Psoas muscle (tissue), 7 donors: ENCODE measurements around the gene TNFSF9. TPM values are rescaled to one million over a fixed set of nuclear protein-coding genes. Genes with fewer than 3 reads are reported as not detected.

ENCODE experiments used
- polyA plus RNA-seq, 3 donors: library from polyadenylated mRNA; stranded (reverse); fragments of 200-250 nt; gene quantifications; one replicate each; pipeline ENCODE4 v1.2.3, GENCODE V29; 2013
- total RNA-seq, 4 donors: library from RNA; stranded (reverse); fragmentation: NEBNext Ultra II Directional in 2 of 4; extraction: Animal tissue kit (Norgen Biotek cat#: 25700) in 2 of 4; gene quantifications; one replicate each; pipeline versions ENCODE4 v1.2.1 to v1.2.4, GENCODE V29; 2021 to 2023
- donor health status: healthy with polysubstance abuse.
- donor health status: DM: no; HTN: no; CAD: no; lungs with moderate emphysema.
- donor health status: Bipolar disorder and iron deficiency.
- donor health status: healthy.
- donor health status: DM: no; HTN: no; CAD: no.
- donor health status: DM: no; HTN: no; CAD: no.
- donor health status: DM: yes; HTN: yes; CAD: no.

TNFSF9 gene
- total and polyA plus RNA-seq, 7 donors = 0.25 to 1.9 (median 0.62) TPM; not detected in 1

Other genes with a start within 250 kb of the TNFSF9 start
- gene ACER1, start 197.4 kb upstream of the TNFSF9 start, total RNA-seq = not detected
- not detected for gene ACER1, start 197.4 kb upstream of the TNFSF9 start, polyA plus RNA-seq
- gene CLPP, start 169.5 kb upstream of the TNFSF9 start, total RNA-seq = 100 to 1,000 TPM in 3 of 4 donors, 10 to 100 TPM in 1; 82.0 to 121 (median 116) TPM
- gene CLPP, start 169.5 kb upstream of the TNFSF9 start, polyA plus RNA-seq = 100 to 1,000 TPM; 101 to 140 (median 121) TPM
- gene ALKBH7, start 158.2 kb upstream of the TNFSF9 start, total RNA-seq = 100 to 1,000 TPM in 2 of 4 donors, 10 to 100 TPM in 2; 72.3 to 120 (median 96.8) TPM
- gene ALKBH7, start 158.2 kb upstream of the TNFSF9 start, polyA plus RNA-seq = 100 to 1,000 TPM in 1 of 3 donors, 10 to 100 TPM in 2; 71.5 to 114 (median 99.5) TPM
- gene PSPN, start 155.1 kb upstream of the TNFSF9 start, total RNA-seq = 1 to 10 TPM in 1 of 4 donors, under 1 TPM in 3; 0.55 to 1.0 (median 0.65) TPM
- gene PSPN, start 155.1 kb upstream of the TNFSF9 start, polyA plus RNA-seq = 1 to 10 TPM in 1 of 3 donors, under 1 TPM in 2; 0.34 to 1.3 (median 0.78) TPM
- gene GTF2F1, start 137.9 kb upstream of the TNFSF9 start, total RNA-seq = 10 to 100 TPM; 23.7 to 37.0 (median 33.3) TPM
- gene GTF2F1, start 137.9 kb upstream of the TNFSF9 start, polyA plus RNA-seq = 10 to 100 TPM; 33.8 to 60.0 (median 42.8) TPM
- gene KHSRP, start 106.2 kb upstream of the TNFSF9 start, total RNA-seq = 100 to 1,000 TPM; 101 to 168 (median 149) TPM
- gene KHSRP, start 106.2 kb upstream of the TNFSF9 start, polyA plus RNA-seq = 100 to 1,000 TPM; 104 to 174 (median 154) TPM
- under 1 TPM in 3 of 4 donors, not detected in 1; 0.15 to 0.60 (median 0.50) TPM for gene SLC25A41, start 97.3 kb upstream of the TNFSF9 start, total RNA-seq
- gene SLC25A41, start 97.3 kb upstream of the TNFSF9 start, polyA plus RNA-seq = under 1 TPM; 0.07 to 0.45 (median 0.43) TPM
- 10 to 100 TPM; 40.6 to 91.8 (median 67.1) TPM for gene SLC25A23, start 71.2 kb upstream of the TNFSF9 start, total RNA-seq
- gene SLC25A23, start 71.2 kb upstream of the TNFSF9 start, polyA plus RNA-seq = 10 to 100 TPM; 15.0 to 49.4 (median 49.0) TPM
- gene CRB3, start 66.8 kb upstream of the TNFSF9 start, total RNA-seq = not detected
- under 1 TPM in 2 of 3 donors, not detected in 1; 0.23 to 0.38 TPM for gene CRB3, start 66.8 kb upstream of the TNFSF9 start, polyA plus RNA-seq
- under 1 TPM; 0.26 to 0.93 (median 0.81) TPM for gene DENND1C, start 49.2 kb upstream of the TNFSF9 start, total RNA-seq
- under 1 TPM; 0.17 to 0.27 (median 0.21) TPM for gene DENND1C, start 49.2 kb upstream of the TNFSF9 start, polyA plus RNA-seq
- gene TUBB4A, start 28.7 kb upstream of the TNFSF9 start, total RNA-seq = 1 to 10 TPM; 2.7 to 6.4 (median 4.6) TPM
- gene TUBB4A, start 28.7 kb upstream of the TNFSF9 start, polyA plus RNA-seq = 1 to 10 TPM in 2 of 3 donors, under 1 TPM in 1; 0.44 to 1.4 (median 1.0) TPM
- not detected for gene CD70, start 60.1 kb downstream of the TNFSF9 start, total RNA-seq
- gene CD70, start 60.1 kb downstream of the TNFSF9 start, polyA plus RNA-seq = not detected
- under 1 TPM in 3 of 4 donors, not detected in 1; 0.06 to 0.81 (median 0.27) TPM for gene TNFSF14, start 139.1 kb downstream of the TNFSF9 start, total RNA-seq
- gene TNFSF14, start 139.1 kb downstream of the TNFSF9 start, polyA plus RNA-seq = under 1 TPM; 0.01 to 0.34 (median 0.09) TPM
- gene C3, start 189.6 kb downstream of the TNFSF9 start, total RNA-seq = 100 to 1,000 TPM in 2 of 4 donors, 10 to 100 TPM in 2; 78.6 to 120 (median 94.9) TPM
- gene C3, start 189.6 kb downstream of the TNFSF9 start, polyA plus RNA-seq = 10 to 100 TPM; 37.7 to 88.8 (median 72.7) TPM
- gene GPR108, start 206.6 kb downstream of the TNFSF9 start, total RNA-seq = 10 to 100 TPM; 12.5 to 27.8 (median 21.3) TPM
- 10 to 100 TPM; 19.3 to 25.7 (median 25.0) TPM for gene GPR108, start 206.6 kb downstream of the TNFSF9 start, polyA plus RNA-seq
- gene TRIP10, start 208.7 kb downstream of the TNFSF9 start, total RNA-seq = 100 to 1,000 TPM; 215 to 264 (median 223) TPM
- 100 to 1,000 TPM; 104 to 297 (median 234) TPM for gene TRIP10, start 208.7 kb downstream of the TNFSF9 start, polyA plus RNA-seq
- under 1 TPM in 1 of 4 donors, not detected in 3; 0.13 TPM for gene SH2D3A, start 236.4 kb downstream of the TNFSF9 start, total RNA-seq
- gene SH2D3A, start 236.4 kb downstream of the TNFSF9 start, polyA plus RNA-seq = under 1 TPM; 0.07 to 0.17 (median 0.10) TPM
- 1 to 10 TPM; 1.1 to 1.8 (median 1.7) TPM for gene VAV1, start 241.7 kb downstream of the TNFSF9 start, total RNA-seq
- under 1 TPM; 0.20 to 0.39 (median 0.38) TPM for gene VAV1, start 241.7 kb downstream of the TNFSF9 start, polyA plus RNA-seq